ENCODE measurements around the gene VWC2L.

The VWC2L gene

DNA sequence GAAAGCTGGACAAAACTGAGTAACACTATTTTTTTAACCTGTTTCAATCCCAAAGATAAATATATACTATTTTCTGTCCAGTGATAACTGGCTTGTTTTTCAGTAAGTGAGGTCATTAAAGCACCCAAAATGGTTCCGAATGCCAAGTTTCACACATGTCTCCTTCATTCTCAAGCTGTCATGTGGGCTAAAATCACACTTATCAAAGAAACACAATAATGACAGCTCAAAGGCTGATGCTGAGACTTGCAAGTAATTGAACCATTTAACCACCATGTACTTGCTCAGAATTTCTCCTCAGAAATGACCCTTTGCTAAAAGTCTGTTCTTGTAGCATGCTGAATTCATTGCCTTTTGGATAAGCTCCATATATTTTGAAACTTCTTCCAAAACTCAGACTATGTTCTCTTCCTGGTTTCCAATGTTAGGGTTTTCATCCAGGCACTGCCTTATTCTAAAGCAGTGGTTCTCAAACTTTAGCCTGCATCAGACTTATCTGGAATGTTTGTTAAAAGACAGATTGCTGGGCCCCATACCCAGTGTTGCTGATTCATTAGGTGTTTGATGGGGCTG lies 149.8 kb downstream of the VWC2L start:
- Histone ChIP-seq H3K36me3 (ENCODE audit: control insufficient read depth, insufficient read depth, low read length) (no peaks in the 10 kb centered on the region), H3K4me1 (ENCODE audit: control insufficient read depth, insufficient read depth, low read length) (no peaks in the 10 kb centered on the region), H3K9ac (ENCODE audit: low read depth, low read length) (no peak overlapping the region), H3K27ac (ENCODE audit: low read depth, low read length) (no peak overlapping the region), H3K9me3 (ENCODE audit: control insufficient read depth, insufficient read depth, low read length) (no peaks in the 10 kb centered on the region), H3K4me3 (ENCODE audit: low read depth, low read length) (no peak overlapping the region), H3K27me3 (ENCODE audit: control insufficient read depth, insufficient read depth, low read length) (no peaks in the 10 kb centered on the region)

DNA sequence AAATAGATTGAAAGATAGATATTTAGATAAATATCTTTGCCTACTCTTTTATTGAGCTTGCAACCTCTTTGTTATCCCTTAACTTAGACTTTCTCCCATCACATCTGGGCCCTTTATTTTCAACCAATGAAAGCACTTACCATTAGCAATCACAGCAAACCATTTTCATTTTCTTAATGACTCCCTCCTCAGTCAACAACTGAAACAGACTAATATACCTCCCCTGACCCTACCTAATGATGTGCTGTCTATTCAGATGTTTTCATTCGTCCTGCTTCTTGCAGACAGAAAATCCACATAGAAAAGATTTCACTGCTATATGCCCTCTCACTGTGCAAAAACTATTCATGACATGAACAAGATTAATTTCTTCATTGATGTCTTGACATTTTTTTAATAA lies 154.4 kb downstream of the VWC2L start:
- Histone ChIP-seq H3K4me1 (ENCODE audit: control insufficient read depth, insufficient read depth, low read length) (no peaks in the 10 kb centered on the region), H3K4me3 (ENCODE audit: low read depth, low read length) (no peak overlapping the region), H3K9ac (ENCODE audit: low read depth, low read length) (no peak overlapping the region), H3K27ac (ENCODE audit: low read depth, low read length) (no peak overlapping the region), H3K36me3 (ENCODE audit: control insufficient read depth, insufficient read depth, low read length) (no peaks in the 10 kb centered on the region), H3K9me3 (ENCODE audit: control insufficient read depth, insufficient read depth, low read length) (no peaks in the 10 kb centered on the region), H3K27me3 (ENCODE audit: control insufficient read depth, insufficient read depth, low read length) (no peaks in the 10 kb centered on the region)

DNA sequence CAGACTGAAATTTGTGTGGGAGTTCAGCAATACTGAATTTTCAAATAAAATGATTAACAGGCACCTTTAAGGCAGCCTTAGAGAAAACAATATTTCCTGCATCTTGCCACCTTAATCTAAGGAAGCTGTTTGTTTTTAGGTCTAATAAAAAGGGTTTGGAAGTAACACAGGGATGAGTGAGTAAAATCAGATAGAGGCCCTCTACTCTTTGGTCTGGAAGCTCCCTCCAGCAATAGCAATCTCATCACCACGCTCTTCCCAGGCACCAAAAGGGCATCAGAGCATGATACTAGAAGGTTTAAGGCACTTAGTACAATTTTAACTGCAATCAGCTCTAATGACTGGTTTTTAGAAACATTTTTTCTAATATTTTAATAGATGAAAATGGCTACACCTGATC lies 155.6 kb downstream of the VWC2L start:
- Histone ChIP-seq H3K27me3 (ENCODE audit: control insufficient read depth, insufficient read depth, low read length) (no peaks in the 10 kb centered on the region), H3K9ac (ENCODE audit: low read depth, low read length) (no peak overlapping the region), H3K9me3 (ENCODE audit: control insufficient read depth, insufficient read depth, low read length) (no peaks in the 10 kb centered on the region), H3K36me3 (ENCODE audit: control insufficient read depth, insufficient read depth, low read length) (no peaks in the 10 kb centered on the region), H3K4me3 (ENCODE audit: low read depth, low read length) (no peak overlapping the region), H3K4me1 (ENCODE audit: control insufficient read depth, insufficient read depth, low read length) (no peaks in the 10 kb centered on the region), H3K27ac (ENCODE audit: low read depth, low read length) (no peak overlapping the region)

DNA sequence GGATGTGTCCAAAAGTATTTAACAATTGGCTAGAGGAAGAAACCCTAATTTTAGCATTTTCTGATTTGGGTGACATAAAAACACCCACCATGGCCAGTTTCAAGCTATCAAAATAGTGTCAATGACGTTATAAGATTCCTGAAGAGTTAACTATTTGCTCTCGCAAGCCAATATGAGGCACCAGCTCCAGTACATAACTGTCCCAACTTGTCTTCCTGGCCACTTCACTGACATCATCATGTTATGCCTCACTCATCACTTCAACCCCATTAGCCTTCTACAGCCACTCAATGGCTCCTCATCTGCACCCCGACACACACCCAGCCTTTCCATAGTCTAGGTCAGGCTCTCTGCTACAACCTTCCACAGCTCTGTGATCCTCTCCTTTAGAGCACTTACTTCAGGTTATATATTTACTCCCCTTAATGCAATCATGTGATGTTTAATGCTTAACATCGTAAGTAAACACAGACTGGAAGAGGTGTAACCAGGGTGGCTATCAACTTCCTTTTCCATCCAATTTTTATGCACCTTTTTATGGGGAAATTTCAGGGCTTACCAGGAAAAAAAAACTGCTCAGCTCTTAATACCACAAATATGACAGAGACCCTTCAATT lies 158.7 kb downstream of the VWC2L start:
- Histone ChIP-seq H3K27me3 (ENCODE audit: control insufficient read depth, insufficient read depth, low read length) (no peaks in the 10 kb centered on the region), H3K4me3 (ENCODE audit: low read depth, low read length) (no peak overlapping the region), H3K36me3 (ENCODE audit: control insufficient read depth, insufficient read depth, low read length) (no peaks in the 10 kb centered on the region), H3K9ac (ENCODE audit: low read depth, low read length) (no peak overlapping the region), H3K27ac (ENCODE audit: low read depth, low read length) (no peak overlapping the region), H3K9me3 (ENCODE audit: control insufficient read depth, insufficient read depth, low read length) (no peaks in the 10 kb centered on the region), H3K4me1 (ENCODE audit: control insufficient read depth, insufficient read depth, low read length) (no peaks in the 10 kb centered on the region)

DNA sequence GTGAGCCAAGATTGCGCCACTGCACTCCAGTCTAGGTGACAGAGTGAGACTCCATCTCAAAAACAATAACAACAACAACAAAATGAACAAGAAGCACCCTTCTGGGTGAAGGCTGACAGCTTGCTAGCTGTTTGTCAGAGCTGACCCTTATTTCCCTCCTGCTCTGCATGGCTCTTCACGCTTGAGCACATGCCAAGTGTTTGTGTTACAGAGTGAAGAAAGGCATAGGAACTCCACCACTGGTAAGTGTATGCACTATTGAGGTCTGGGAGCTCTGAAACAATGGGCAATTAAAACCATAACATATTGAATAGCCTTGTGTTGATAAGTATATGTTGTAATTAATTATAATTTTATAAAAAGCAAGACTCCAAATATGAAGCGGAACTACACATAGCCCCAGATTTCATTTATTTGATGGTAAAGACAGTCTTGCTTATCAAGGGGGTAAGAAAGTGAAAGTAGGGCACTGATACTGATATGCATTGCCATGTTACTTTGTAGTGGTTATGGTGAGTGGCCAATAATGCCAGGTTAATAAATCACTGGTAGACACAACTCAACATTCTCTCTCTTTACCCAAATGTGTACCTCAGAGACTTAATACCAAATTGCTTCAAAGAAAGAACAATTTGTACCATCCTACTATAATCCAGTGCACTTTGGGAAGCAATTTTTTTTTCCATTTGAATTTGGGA lies 163.4 kb downstream of the VWC2L start:
- Histone ChIP-seq H3K4me1 (ENCODE audit: control insufficient read depth, insufficient read depth, low read length) (0 out of 2 replicates have a peak, but pooled peaks cover 5% of the 10 kb centered on the region), H3K9ac (ENCODE audit: low read depth, low read length) (no peak overlapping the region), H3K27me3 (ENCODE audit: control insufficient read depth, insufficient read depth, low read length) (no peaks in the 10 kb centered on the region), H3K9me3 (ENCODE audit: control insufficient read depth, insufficient read depth, low read length) (no peaks in the 10 kb centered on the region), H3K36me3 (ENCODE audit: control insufficient read depth, insufficient read depth, low read length) (no peaks in the 10 kb centered on the region), H3K27ac (ENCODE audit: low read depth, low read length) (no peak overlapping the region), H3K4me3 (ENCODE audit: low read depth, low read length) (no peak overlapping the region)

DNA sequence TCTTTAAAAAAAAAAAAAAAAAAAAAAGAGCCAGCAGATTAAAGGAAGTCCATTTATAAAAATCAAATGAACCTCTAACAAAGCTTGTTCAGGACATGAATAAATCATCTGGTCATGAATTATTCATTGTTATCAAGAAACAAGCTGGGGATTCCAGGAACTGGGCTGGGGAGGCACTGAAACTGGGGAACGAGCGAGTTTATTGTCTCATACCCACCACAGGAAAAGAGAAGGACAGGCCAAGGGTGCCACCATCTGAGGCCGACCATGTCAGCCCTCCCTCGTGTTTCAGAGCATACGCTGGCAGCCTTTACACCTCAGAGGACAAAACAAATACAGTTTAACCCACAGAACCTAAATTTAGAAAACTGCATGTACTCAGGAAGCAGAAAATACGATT lies 164.2 kb downstream of the VWC2L start:
- Histone ChIP-seq H3K9me3 (ENCODE audit: control insufficient read depth, insufficient read depth, low read length) (no peaks in the 10 kb centered on the region), H3K4me1 (ENCODE audit: control insufficient read depth, insufficient read depth, low read length) (0 out of 2 replicates have a peak, but pooled peaks cover 5% of the 10 kb centered on the region), H3K9ac (ENCODE audit: low read depth, low read length) (no peak overlapping the region), H3K27me3 (ENCODE audit: control insufficient read depth, insufficient read depth, low read length) (no peaks in the 10 kb centered on the region), H3K27ac (ENCODE audit: low read depth, low read length) (no peak overlapping the region), H3K36me3 (ENCODE audit: control insufficient read depth, insufficient read depth, low read length) (no peaks in the 10 kb centered on the region), H3K4me3 (ENCODE audit: low read depth, low read length) (no peak overlapping the region)

DNA sequence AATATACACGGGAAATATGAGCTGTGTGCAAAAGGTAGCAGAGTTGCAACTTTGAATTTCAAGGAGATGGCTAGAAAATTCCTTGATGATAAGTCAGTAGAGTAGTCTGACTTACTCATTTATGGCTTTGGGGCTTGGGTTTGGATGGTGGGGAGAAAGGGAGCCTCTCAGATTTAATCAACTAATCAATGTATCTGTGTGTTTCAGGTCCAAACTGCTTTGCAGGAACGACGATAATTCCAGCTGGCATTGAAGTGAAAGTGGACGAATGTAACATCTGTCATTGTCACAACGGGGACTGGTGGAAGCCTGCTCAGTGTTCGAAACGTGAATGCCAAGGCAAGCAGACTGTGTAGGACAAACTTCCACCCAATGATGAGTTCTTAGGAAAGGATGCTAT lies 164.6 kb downstream of the VWC2L start:
- no peak overlapping the region for H3K9ac ChIP-seq (ENCODE audit: low read depth, low read length)
- H3K27ac ChIP-seq (ENCODE audit: low read depth, low read length), result no peak overlapping the region
- H3K4me1 ChIP-seq (ENCODE audit: control insufficient read depth, insufficient read depth, low read length), result 0 out of 2 replicates have a peak, but pooled peaks cover 5% of the 10 kb centered on the region
- no peak overlapping the region for H3K4me3 ChIP-seq (ENCODE audit: low read depth, low read length)
- no peaks in the 10 kb centered on the region for H3K36me3 ChIP-seq (ENCODE audit: control insufficient read depth, insufficient read depth, low read length)
- H3K27me3 ChIP-seq (ENCODE audit: control insufficient read depth, insufficient read depth, low read length), result no peaks in the 10 kb centered on the region
- H3K9me3 ChIP-seq (ENCODE audit: control insufficient read depth, insufficient read depth, low read length), result no peaks in the 10 kb centered on the region

DNA sequence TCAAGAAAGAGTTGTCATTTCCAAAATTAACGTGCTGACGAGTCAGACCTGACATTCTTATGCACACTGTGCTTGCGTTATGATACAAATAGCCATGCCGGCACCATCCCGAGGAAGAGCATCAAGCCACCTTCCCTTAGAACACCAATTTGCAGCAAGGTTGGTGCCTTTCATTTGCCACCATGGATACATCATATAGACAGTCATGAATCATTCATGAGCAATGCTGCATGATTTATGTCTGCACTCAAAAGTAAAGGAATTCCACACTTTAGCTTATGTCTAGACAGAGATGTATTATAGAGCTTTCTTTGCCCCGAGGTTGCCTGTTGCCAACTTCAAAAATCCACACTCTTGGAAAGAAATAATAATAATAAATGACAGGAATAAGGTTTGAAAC lies 166.9 kb downstream of the VWC2L start:
- H3K4me3 ChIP-seq (ENCODE audit: low read depth, low read length), result no peak overlapping the region
- H3K9me3 ChIP-seq (ENCODE audit: control insufficient read depth, insufficient read depth, low read length), result no peaks in the 10 kb centered on the region
- H3K27ac ChIP-seq (ENCODE audit: low read depth, low read length), result no peak overlapping the region
- H3K9ac ChIP-seq (ENCODE audit: low read depth, low read length), result no peak overlapping the region
- H3K36me3 ChIP-seq (ENCODE audit: control insufficient read depth, insufficient read depth, low read length), result no peaks in the 10 kb centered on the region
- 0 out of 2 replicates have a peak, but pooled peaks cover 5% of the 10 kb centered on the region for H3K4me1 ChIP-seq (ENCODE audit: control insufficient read depth, insufficient read depth, low read length)
- H3K27me3 ChIP-seq (ENCODE audit: control insufficient read depth, insufficient read depth, low read length), result no peaks in the 10 kb centered on the region

DNA sequence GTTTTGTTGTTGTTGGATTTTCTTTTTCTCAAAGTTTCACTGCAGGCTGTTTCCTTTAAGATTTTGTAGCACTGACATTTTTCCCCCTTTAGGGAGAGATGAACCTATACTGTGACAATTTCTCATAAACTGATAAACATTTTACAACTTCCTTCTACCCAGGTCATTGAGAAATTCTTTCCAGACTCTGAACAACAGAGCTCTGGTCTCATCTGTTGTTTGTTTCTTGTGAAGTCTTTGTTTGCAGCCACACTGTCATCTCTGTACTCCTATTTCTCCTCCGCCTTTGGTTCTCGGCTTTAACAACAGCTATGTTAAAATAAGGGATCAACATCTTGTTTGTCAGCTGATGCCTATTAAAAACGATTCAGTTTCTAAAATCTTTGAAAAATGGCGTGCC lies 167.6 kb downstream of the VWC2L start:
- 0 out of 2 replicates have a peak, but pooled peaks cover 5% of the 10 kb centered on the region for H3K4me1 ChIP-seq (ENCODE audit: control insufficient read depth, insufficient read depth, low read length)

DNA sequence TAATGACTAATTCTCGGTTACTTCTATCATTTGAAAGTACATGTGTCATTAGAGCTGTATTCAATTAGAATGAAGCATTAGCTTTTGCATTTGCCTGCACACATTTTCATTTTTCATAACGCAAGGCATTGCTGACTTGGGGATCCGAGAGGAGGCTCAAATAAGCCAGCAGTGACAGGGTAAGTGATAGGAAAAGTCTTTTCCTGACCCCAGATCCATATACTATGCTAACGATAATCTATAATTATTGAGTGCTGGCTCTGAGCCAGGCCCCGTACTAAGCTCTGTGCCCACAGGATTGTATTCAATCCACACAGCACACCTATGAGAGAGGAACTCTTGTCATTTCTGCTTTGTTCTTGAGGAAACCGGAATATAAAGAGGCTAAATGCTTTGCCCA lies 168.2 kb downstream of the VWC2L start:
- Histone ChIP-seq H3K9me3 (ENCODE audit: control insufficient read depth, insufficient read depth, low read length) (no peaks in the 10 kb centered on the region), H3K4me1 (ENCODE audit: control insufficient read depth, insufficient read depth, low read length) (0 out of 2 replicates have a peak, but pooled peaks cover 5% of the 10 kb centered on the region), H3K9ac (ENCODE audit: low read depth, low read length) (no peak overlapping the region), H3K27ac (ENCODE audit: low read depth, low read length) (no peak overlapping the region), H3K36me3 (ENCODE audit: control insufficient read depth, insufficient read depth, low read length) (no peaks in the 10 kb centered on the region), H3K4me3 (ENCODE audit: low read depth, low read length) (no peak overlapping the region), H3K27me3 (ENCODE audit: control insufficient read depth, insufficient read depth, low read length) (no peaks in the 10 kb centered on the region; the same call in 1 of the 2 replicates)

More for the DNA sequence above, 167.6 kb downstream of the VWC2L start:
- Histone ChIP-seq H3K9ac (ENCODE audit: low read depth, low read length) (no peak overlapping the region), H3K9me3 (ENCODE audit: control insufficient read depth, insufficient read depth, low read length) (no peaks in the 10 kb centered on the region), H3K27me3 (ENCODE audit: control insufficient read depth, insufficient read depth, low read length) (no peaks in the 10 kb centered on the region; the same call in 1 of the 2 replicates), H3K36me3 (ENCODE audit: control insufficient read depth, insufficient read depth, low read length) (no peaks in the 10 kb centered on the region), H3K4me3 (ENCODE audit: low read depth, low read length) (no peak overlapping the region), H3K27ac (ENCODE audit: low read depth, low read length) (no peak overlapping the region)

DNA sequence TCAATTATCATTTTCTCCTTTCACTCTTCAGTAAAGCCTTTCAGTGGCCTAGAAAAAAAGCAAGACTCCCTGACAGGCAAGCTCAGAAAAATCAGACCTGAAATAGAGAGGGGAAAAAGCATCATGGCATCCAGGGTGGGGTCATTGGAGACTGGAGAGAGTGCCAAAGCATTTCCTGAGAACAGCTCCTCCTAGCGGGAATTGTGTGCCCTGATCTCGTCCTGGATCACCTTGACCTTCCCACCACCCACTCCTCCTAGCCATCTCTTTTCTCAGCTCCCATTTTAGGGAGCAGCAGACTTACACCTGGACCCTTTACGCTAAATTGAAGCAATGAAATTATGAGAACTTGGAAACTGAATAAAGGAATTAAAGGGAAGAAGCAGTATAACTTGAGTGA lies 176.6 kb downstream of the VWC2L start:
- no peaks in the 10 kb centered on the region for H3K4me1 ChIP-seq (ENCODE audit: control insufficient read depth, insufficient read depth, low read length)

More for the DNA sequence above, 176.6 kb downstream of the VWC2L start:
- Histone ChIP-seq H3K9me3 (ENCODE audit: control insufficient read depth, insufficient read depth, low read length) (no peaks in the 10 kb centered on the region), H3K4me3 (ENCODE audit: low read depth, low read length) (no peak overlapping the region), H3K27ac (ENCODE audit: low read depth, low read length) (no peak overlapping the region), H3K36me3 (ENCODE audit: control insufficient read depth, insufficient read depth, low read length) (no peaks in the 10 kb centered on the region), H3K9ac (ENCODE audit: low read depth, low read length) (no peak overlapping the region), H3K27me3 (ENCODE audit: control insufficient read depth, insufficient read depth, low read length) (peaks cover 29% of the 10 kb centered on the region)

Data from HUES48 (cell line).